Renal cortical epithelial cell (primary cell): ENCODE measurements around the gene CCDC183. TPM values are rescaled to one million over a fixed set of nuclear protein-coding genes. Genes with fewer than 3 reads are reported as not detected.
A peak's percentile ranks its signal among the peaks of the same experiment; 100 is the strongest.
"Not testable (repeated sequence)": the region's sequence is repeated elsewhere in the genome, so short reads cannot be mapped to it uniquely, and the experiment has no call there.

Source experiments
- DNase-seq: peaks from one replicate; pipeline ENCODE4 v3.0.0-alpha.2; 2011; ENCODE audit warnings: low read depth
- total RNA-seq: library from RNA; depleted of rRNA; stranded (reverse); fragments of >200 nt; gene quantifications from 2 replicates; pipeline ENCODE4 v1.2.3, GENCODE V29; 2014

The CCDC183 gene
- total RNA-seq, 1 donor from 2014 or later: 0.94 TPM

- no peak for DNase-seq
Measured at GRCh38 chr9:136838314-136839228, 42.4 kb downstream of the CCDC183 start.

GRCh38 chr9:136839229-136840139 lies 43.3 kb downstream of the CCDC183 start:
- no peak for DNase-seq

GRCh38 chr9:136840140-136840876 lies 44.2 kb downstream of the CCDC183 start:
- DNase-seq: no peak

- peak; percentile 71 for DNase-seq
Measured at GRCh38 chr9:136840877-136841645, 44.9 kb downstream of the CCDC183 start.

GRCh38 chr9:136841646-136842379 lies 45.7 kb downstream of the CCDC183 start:
- DNase-seq: not testable (repeated sequence)

GRCh38 chr9:136842380-136842948 lies 46.3 kb downstream of the CCDC183 start, which contains the start of gene AJM1:
AJM1 (plus strand) TSS chr9:136842478; CDS start chr9:136844415, 1,937 bp downstream.
- peak; percentile 46 for DNase-seq

- DNase-seq: not testable (repeated sequence)
Measured at GRCh38 chr9:136843159-136843800, 47.1 kb downstream of the CCDC183 start.

- DNase-seq: not testable (repeated sequence)
Measured at GRCh38 chr9:136843801-136844740, 47.9 kb downstream of the CCDC183 start.

GRCh38 chr9:136844761-136845464 lies 48.8 kb downstream of the CCDC183 start:
- DNase-seq: no peak

- no peak for DNase-seq
Measured at GRCh38 chr9:136845465-136846260, 49.5 kb downstream of the CCDC183 start.

- DNase-seq: no peak
Measured at GRCh38 chr9:136846376-136847087, 50.4 kb downstream of the CCDC183 start.

GRCh38 chr9:136847088-136847825 lies 51.1 kb downstream of the CCDC183 start:
- peak; percentile 53 for DNase-seq

GRCh38 chr9:136847826-136848392 lies 51.8 kb downstream of the CCDC183 start:
- DNase-seq: peak; percentile 58

- peak; percentile 8 for DNase-seq
Measured at GRCh38 chr9:136848393-136849037, 52.4 kb downstream of the CCDC183 start.
